Superior temporal gyrus (tissue), 1 donor: ENCODE results near the gene SND1.

Experiments used
- DNase-seq: peaks from one replicate; pipeline ENCODE4 v3.0.0-alpha.2; 2016; ENCODE audit errors: extremely low spot score

The SND1 gene

GRCh38 chr7:127799535-127800305, 147.7 kb downstream of the SND1 start:
- DNase-seq: no peak

GRCh38 chr7:127802845-127803244, 150.9 kb downstream of the SND1 start:
- DNase-seq: no peak

- DNase-seq: no peak
These were observed 151.6 kb downstream of the SND1 start for GRCh38 chr7:127803626-127804025.

GRCh38 chr7:127807340-127807739, 155.3 kb downstream of the SND1 start:
- no peak for DNase-seq

GRCh38 chr7:127807829-127808228, 155.8 kb downstream of the SND1 start:
- no peak for DNase-seq

GRCh38 chr7:127809261-127809702, 157.3 kb downstream of the SND1 start:
- no peak for DNase-seq

GRCh38 chr7:127810113-127810512, 158.1 kb downstream of the SND1 start:
- no peak for DNase-seq

- no peak for DNase-seq
These were observed 159.0 kb downstream of the SND1 start for GRCh38 chr7:127810696-127811660.

- DNase-seq: no peak
These were observed 160.5 kb downstream of the SND1 start for GRCh38 chr7:127812540-127812939.

- no peak for DNase-seq
These were observed 162.1 kb downstream of the SND1 start for GRCh38 chr7:127813991-127814541.

GRCh38 chr7:127815631-127816145, 163.7 kb downstream of the SND1 start:
- DNase-seq: no peak

- DNase-seq: no peak
These were observed 164.6 kb downstream of the SND1 start for GRCh38 chr7:127816354-127817190.

- no peak for DNase-seq
These were observed 165.5 kb downstream of the SND1 start for GRCh38 chr7:127817466-127817865.

- no peak for DNase-seq
These were observed 166.3 kb downstream of the SND1 start for GRCh38 chr7:127818306-127818705.

- DNase-seq: no peak
These were observed 168.2 kb downstream of the SND1 start for GRCh38 chr7:127819975-127820731.

GRCh38 chr7:127820732-127821085, 168.7 kb downstream of the SND1 start:
- DNase-seq: no peak

- no peak for DNase-seq
These were observed 169.2 kb downstream of the SND1 start for GRCh38 chr7:127821146-127821545.

- no peak for DNase-seq
These were observed 171.0 kb downstream of the SND1 start for GRCh38 chr7:127822822-127823508.

- no peak for DNase-seq
These were observed 172.7 kb downstream of the SND1 start for GRCh38 chr7:127824682-127825081.
